HuH-7.5 (cell line): ENCODE data around the gene NMUR2.

Experiments used
- DNase-seq: peaks from one replicate; pipeline ENCODE4 v3.0.0; 2011; ENCODE audit warnings: low spot score

NMUR2 gene

GRCh38 chr5:152369298-152369697 is 35.8 kb downstream of the NMUR2 start:
- no peak for DNase-seq

- DNase-seq = no peak
Measured at GRCh38 chr5:152367554-152367953, 37.5 kb downstream of the NMUR2 start.

- DNase-seq = no peak
Measured at GRCh38 chr5:152366716-152367115, 38.4 kb downstream of the NMUR2 start.

GRCh38 chr5:152364899-152365298 is 40.2 kb downstream of the NMUR2 start:
- no peak for DNase-seq

GRCh38 chr5:152364172-152364571 is 40.9 kb downstream of the NMUR2 start:
- DNase-seq = no peak

GRCh38 chr5:152358861-152359568 is 46.1 kb downstream of the NMUR2 start:
- no peak for DNase-seq

- no peak for DNase-seq
Measured at GRCh38 chr5:152356506-152356905, 48.6 kb downstream of the NMUR2 start.

- DNase-seq = no peak
Measured at GRCh38 chr5:152355061-152355460, 50.0 kb downstream of the NMUR2 start.

- no peak for DNase-seq
Measured at GRCh38 chr5:152353001-152353400, 52.1 kb downstream of the NMUR2 start.

GRCh38 chr5:152349683-152350526 is 55.2 kb downstream of the NMUR2 start:
- DNase-seq = no peak
